CD4-positive, alpha-beta memory T cell (primary cell): Measurements from ENCODE around the gene GRIP1. TPM values are rescaled to one million over a fixed set of nuclear protein-coding genes. Genes with fewer than 3 reads are reported as not detected.

Source experiments
- CTCF ChIA-PET: fragments of 350-600 bp; sonication (Branson Sonifier 250); formaldehyde crosslinking; loops from one replicate; lab custom pipeline; 2021; ENCODE audit warnings: inconsistent platforms; ENCODE audit not compliant: partially characterized antibody; lab: Charles Lee
- POLR2A ChIA-PET: fragments of 350-600 bp; sonication (Branson Sonifier 250); formaldehyde crosslinking; loops from one replicate; lab custom pipeline; 2021; ENCODE audit not compliant: partially characterized antibody; lab: Charles Lee
- DNase-seq, 5 donors: peaks; one replicate each; pipeline versions ENCODE4 v3.0.0 to v3.0.0-alpha.2; 2020 to 2022; ENCODE audit warnings: mixed read lengths in 1 of 5
- H3K27ac ChIP-seq: one replicate; pipeline ENCODE4 v1.7.0; 2013; ENCODE audit warnings: low read depth, low read length
- H3K27me3 ChIP-seq: 2 replicates; pipeline ENCODE4 v1.7.0; 2013; ENCODE audit warnings: mild to moderate bottlenecking, low read length, moderate library complexity; ENCODE audit not compliant: insufficient read depth
- H3K36me3 ChIP-seq: 2 replicates; pipeline ENCODE4 v1.7.0; 2013; ENCODE audit warnings: mild to moderate bottlenecking, low read length, moderate library complexity; ENCODE audit not compliant: insufficient read depth
- H3K4me1 ChIP-seq: 2 replicates; pipeline ENCODE4 v1.7.0; 2013; ENCODE audit warnings: mild to moderate bottlenecking, low read length, moderate library complexity; ENCODE audit not compliant: insufficient read depth
- H3K4me3 ChIP-seq, 2 donors: one replicate each; pipeline ENCODE4 v1.7.0; 2013; ENCODE audit warnings: low read length in 2 of 2, mild to moderate bottlenecking in 1 of 2
- H3K9me3 ChIP-seq, 2 donors: one replicate each; pipeline ENCODE4 v1.7.0; 2013; ENCODE audit warnings: low read length in 2 of 2, control low read depth in 1 of 2; ENCODE audit not compliant: control insufficient read depth in 1 of 2
- H3K27ac Mint-ChIP-seq, 7 donors: one replicate each; pipeline ENCODE4 v1.8.0; 2020 to 2021; ENCODE audit warnings: mixed read lengths in 7 of 7, mild to moderate bottlenecking in 6 of 7, inconsistent platforms in 3 of 7, moderate library complexity in 3 of 7
- H3K27me3 Mint-ChIP-seq, 2 donors: one replicate each; pipeline ENCODE4 v1.8.0; 2020 to 2021; ENCODE audit warnings: mixed read lengths in 2 of 2
- H3K36me3 Mint-ChIP-seq, 2 donors: one replicate each; pipeline ENCODE4 v1.8.0; 2020 to 2021; ENCODE audit warnings: mixed read lengths in 2 of 2, inconsistent platforms in 1 of 2, mild to moderate bottlenecking in 1 of 2
- H3K4me1 Mint-ChIP-seq, 4 donors: one replicate each; pipeline ENCODE4 v1.8.0; 2020 to 2021; ENCODE audit warnings: mixed read lengths in 4 of 4, mild to moderate bottlenecking in 1 of 4
- H3K4me3 Mint-ChIP-seq, 8 donors: one replicate each; pipeline ENCODE4 v1.8.0; 2020 to 2021; ENCODE audit warnings: mixed read lengths in 8 of 8, mild to moderate bottlenecking in 7 of 8, moderate library complexity in 6 of 8, inconsistent platforms in 3 of 8
- H3K9me3 Mint-ChIP-seq, 8 donors: one replicate each; pipeline ENCODE4 v1.8.0; 2020 to 2021; ENCODE audit warnings: mixed read lengths in 8 of 8, mild to moderate bottlenecking in 5 of 8, inconsistent platforms in 3 of 8, moderate library complexity in 1 of 8
- intact Hi-C: fragments of 100-400 bp; cut with micrococcal nuclease; formaldehyde crosslinking; loops from one replicate; pipeline ENCODE4 v1.15.1; 2023
- polyA plus RNA-seq, 2 donors: library from polyadenylated mRNA; unstranded; fragments of 300-500 nt; fragmentation: Illumina TruSeq; gene quantifications; one replicate each; pipeline ENCODE4 v1.2.3, GENCODE V29; 2021
- total RNA-seq, 2 experiments: library from RNA; stranded (reverse); gene quantifications; one replicate each; pipeline ENCODE4 v1.2.3, GENCODE V29; 2021

Gene GRIP1
- total and polyA plus RNA-seq, 4 experiments from 2014 or later: 0.52 to 3.3 (median 1.5) TPM

GRCh38 chr12:66297923-66298322, 381.0 kb downstream of the GRIP1 start:
- no peak for DNase-seq
- POLR2A ChIA-PET: no interaction called here
- H3K27me3 ChIP-seq: no peaks in the 10 kb centered on the region
- no peaks in the 10 kb centered on the region for H3K9me3 ChIP-seq
- H3K4me3 ChIP-seq: no peak overlapping the region
- Mint-ChIP-seq H3K27me3 (no peaks in the 10 kb centered on the region), H3K4me1 (peaks cover 25 to 48% (median 33%) of the 10 kb centered on the region in 4 donors), H3K27ac (no peak overlapping the region), H3K36me3 (peaks cover 0 to 8% of the 10 kb centered on the region in 2 donors), H3K9me3 (no peaks in the 10 kb centered on the region), H3K4me3 (no peak overlapping the region)
- intact Hi-C loops: no loop called here
- CTCF ChIA-PET: interaction anchor here (0.6 kb wide), 1 partner anchor 10 kb away, joined by 3 read pairs; no protein-coding TSS in a partner anchor
- peaks cover 40% of the 10 kb centered on the region for H3K4me1 ChIP-seq
- H3K36me3 ChIP-seq: no peaks in the 10 kb centered on the region
- no peak overlapping the region for H3K27ac ChIP-seq
